ENCODE measurements around the gene SLC2A4RG.

Gene SLC2A4RG

DNA sequence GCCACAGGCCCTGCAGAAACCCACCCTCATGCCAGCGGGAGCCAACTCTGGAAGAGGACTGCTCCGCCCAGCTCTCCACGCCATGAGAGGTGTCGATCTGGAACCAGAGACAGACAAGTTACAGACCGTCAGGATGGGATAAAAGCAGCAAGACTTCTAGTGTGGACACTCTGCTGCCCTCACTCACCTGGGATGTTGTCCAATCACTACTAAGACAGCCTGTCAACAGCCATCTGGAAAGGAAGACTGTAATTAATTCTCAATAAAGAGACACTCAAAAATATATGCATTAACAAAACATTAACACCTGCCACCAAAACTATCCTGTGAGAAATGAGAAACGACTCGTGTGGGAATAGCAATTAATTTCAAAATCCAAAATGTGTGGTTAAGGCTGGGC lies 28.3 kb downstream of the SLC2A4RG start:
- H3K4me3 ChIP-seq (ENCODE audit: low read depth, low read length): no peak overlapping the region

DNA sequence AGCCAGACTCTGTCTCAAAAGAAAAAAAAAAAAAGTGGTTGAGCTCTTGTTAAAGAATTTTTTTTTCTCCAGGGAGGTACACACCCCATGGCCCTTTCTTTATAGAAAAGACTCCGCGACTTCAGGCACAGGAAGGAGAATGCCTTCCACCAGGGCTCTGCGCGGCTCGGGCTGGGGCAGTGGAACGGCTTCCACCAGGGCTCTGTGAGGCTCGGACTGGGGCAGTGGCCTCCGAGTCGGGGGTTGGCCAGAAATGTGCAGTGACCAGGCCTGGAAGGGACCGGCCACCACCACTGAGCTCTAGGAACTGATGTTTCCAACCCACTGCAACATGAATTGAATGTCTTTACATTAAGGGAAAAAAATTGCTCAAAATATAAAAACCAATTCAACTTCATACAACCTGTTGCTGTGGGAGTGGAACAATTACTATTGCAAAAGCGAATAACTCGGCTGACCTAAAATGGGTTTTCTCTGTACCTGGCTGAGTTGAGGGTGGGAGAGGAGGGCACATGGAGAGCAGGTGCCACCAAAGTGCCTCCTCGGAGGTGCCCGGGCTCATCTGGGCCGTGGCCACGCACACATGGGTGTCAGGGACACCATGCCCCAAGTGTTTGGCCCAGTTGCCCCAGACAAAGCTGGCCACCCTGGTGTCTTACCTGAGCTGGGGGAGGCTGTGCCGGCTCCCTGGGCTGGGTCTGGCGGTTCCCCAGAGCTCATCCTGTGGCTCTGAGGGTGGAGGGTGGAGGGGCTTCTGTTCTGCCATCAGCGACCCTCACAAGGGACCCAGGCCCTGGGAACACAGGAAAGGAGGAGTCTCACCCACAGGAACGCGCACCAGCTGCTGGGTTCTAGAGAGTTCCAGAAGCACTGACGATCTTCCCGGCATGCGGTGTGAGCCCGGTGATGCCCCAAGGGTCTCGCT lies 29.3 kb downstream of the SLC2A4RG start:
- in situ Hi-C loops (cut with HindIII; ENCODE audit: low sequenced_read_pairs): no loop called here
- TF ChIP-seq, protein P1, sequence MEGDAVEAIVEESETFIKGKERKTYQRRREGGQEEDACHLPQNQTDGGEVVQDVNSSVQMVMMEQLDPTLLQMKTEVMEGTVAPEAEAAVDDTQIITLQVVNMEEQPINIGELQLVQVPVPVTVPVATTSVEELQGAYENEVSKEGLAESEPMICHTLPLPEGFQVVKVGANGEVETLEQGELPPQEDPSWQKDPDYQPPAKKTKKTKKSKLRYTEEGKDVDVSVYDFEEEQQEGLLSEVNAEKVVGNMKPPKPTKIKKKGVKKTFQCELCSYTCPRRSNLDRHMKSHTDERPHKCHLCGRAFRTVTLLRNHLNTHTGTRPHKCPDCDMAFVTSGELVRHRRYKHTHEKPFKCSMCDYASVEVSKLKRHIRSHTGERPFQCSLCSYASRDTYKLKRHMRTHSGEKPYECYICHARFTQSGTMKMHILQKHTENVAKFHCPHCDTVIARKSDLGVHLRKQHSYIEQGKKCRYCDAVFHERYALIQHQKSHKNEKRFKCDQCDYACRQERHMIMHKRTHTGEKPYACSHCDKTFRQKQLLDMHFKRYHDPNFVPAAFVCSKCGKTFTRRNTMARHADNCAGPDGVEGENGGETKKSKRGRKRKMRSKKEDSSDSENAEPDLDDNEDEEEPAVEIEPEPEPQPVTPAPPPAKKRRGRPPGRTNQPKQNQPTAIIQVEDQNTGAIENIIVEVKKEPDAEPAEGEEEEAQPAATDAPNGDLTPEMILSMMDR (IDR thresholded peaks at IDR 0.05; ENCODE audit: low read depth, low read length): no peak
- no peak for DNase-seq (ENCODE audit: low read depth, low spot score)
- H3K4me3 ChIP-seq (ENCODE audit: low read depth, low read length): no peak overlapping the region

More for the DNA sequence above, 28.3 kb downstream of the SLC2A4RG start:
- no peak for DNase-seq (ENCODE audit: low read depth, low spot score)
- in situ Hi-C loops (cut with HindIII; ENCODE audit: low sequenced_read_pairs): no loop called here
- TF ChIP-seq, protein P1 (IDR thresholded peaks at IDR 0.05; ENCODE audit: low read depth, low read length): no peak

DNA sequence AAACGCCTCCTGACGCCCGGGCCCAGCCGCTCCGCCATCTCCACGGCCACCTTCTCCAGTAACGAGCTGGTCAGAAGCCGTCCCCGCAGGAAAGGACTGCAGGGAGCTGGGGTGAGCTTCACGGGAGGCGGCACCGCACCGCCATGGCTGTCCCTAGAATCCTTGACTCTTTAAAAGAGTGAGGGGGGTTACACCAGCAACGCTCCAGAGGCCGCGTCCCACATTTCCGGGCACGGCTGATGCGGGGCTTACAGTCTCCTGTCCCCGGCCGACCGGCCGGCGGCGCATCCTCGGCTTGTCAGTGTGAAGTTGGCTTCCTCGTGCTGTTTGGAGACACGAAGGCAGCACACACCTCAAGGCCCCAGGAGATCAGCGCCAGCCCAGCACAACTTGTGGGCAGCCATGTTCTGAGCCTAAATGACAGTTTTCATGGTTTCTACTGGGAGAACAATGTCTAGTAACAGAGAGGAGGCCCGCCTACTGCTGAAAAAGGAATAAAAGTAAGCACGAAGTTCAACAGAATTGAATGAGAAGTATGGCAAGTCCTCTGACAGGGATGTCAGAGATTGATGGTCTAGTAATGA lies 30.4 kb downstream of the SLC2A4RG start:
- no peak for DNase-seq (ENCODE audit: low read depth, low spot score)
- TF ChIP-seq, protein P1 (IDR thresholded peaks at IDR 0.05; ENCODE audit: low read depth, low read length): no peak
- no peak overlapping the region for H3K4me3 ChIP-seq (ENCODE audit: low read depth, low read length)
- in situ Hi-C loops (cut with HindIII; ENCODE audit: low sequenced_read_pairs): no loop called here

DNA sequence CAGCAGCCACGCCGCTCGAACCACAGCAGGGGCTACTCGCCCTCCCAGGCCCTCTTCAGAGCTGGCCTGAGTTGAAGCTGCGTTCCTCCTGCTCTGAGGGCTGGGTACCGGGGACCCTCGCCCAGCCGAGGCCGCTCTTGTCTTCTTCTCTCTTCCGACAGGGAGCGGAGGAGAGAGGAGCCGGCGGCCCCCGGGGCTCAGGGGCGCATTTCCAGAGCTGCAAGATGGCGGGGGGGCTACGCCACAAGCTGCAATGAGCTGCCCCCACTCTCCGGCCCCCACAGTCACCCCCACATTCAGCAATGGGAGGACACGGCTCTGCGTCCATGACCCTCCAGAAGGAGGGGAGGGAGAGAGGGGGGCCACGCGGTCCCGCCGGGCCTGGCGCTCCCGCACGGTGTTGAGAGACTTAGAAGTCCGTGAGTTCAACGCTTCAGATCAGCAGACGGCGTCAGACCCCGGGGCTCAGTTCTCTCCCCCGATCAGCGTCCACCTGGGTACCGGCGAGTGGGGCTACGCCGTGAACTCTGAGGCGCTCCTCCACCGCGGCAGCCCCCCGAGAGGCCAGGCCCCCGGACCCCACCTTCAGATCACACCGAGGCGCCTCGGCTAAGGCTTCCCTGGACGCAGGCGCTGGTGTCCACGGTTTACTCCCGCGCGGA lies 31.6 kb downstream of the SLC2A4RG start:
- DNase-seq (ENCODE audit: low read depth, low spot score): no peak
- in situ Hi-C loops (cut with HindIII; ENCODE audit: low sequenced_read_pairs): no loop called here
- no peak overlapping the region for H3K4me3 ChIP-seq (ENCODE audit: low read depth, low read length)
- TF ChIP-seq, protein P1 (IDR thresholded peaks at IDR 0.05; ENCODE audit: low read depth, low read length): no peak

DNA sequence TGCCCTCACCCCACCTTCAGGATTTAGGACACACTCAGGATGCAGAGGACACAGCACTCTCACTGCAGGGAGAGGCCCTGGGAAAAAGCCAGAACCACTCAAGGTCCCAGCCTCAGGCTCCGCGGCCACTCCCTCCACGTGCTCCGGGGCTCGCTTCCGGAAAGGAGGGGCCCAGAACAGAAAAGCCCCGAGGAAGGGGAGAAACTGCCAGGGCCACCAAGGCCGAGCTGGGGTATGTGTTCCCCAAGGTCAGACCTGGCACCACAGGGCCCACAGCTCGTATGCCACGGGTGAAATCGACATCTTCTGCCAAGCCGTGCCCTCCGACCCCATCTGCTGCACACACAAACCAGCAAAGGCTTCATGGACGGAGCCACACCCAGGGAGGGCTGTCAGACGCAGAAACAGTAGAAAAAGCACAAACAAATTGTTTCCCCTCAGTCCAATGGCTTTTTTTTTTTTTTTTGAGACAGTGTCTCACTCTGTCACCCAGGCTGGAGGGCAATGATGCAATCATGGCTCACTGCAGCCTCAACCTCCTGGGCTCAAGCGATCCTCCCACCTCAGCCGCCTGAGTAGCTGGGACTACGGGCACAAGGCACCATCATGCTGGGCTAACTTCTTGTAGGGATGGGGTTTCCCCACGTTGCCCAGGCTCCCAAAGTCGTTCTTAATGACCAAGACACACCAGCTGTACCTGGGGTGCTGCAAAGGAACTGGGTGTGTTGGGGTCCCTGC lies 33.4 kb downstream of the SLC2A4RG start:
- in situ Hi-C loops (cut with HindIII; ENCODE audit: low sequenced_read_pairs): no loop called here
- no peak for DNase-seq (ENCODE audit: low read depth, low spot score)
- H3K4me3 ChIP-seq (ENCODE audit: low read depth, low read length): no peak overlapping the region
- TF ChIP-seq, protein P1 (IDR thresholded peaks at IDR 0.05; ENCODE audit: low read depth, low read length): no peak

All from astrocyte of the spinal cord (primary cell).